WTC11 (cell line): ENCODE data around the gene METTL1. TPM values are rescaled to one million over a fixed set of nuclear protein-coding genes. Genes with fewer than 3 reads are reported as not detected.
A peak's percentile ranks its signal among the peaks of the same experiment; 100 is the strongest.

Experiments
- AR ChIP-seq: fragments of 250-450 bp; sonication (Bioruptor Pico); IDR thresholded peaks from 2 replicates; pipeline ENCODE4 v1.9.0; 2021; ENCODE audit warnings: mild to moderate bottlenecking
- ATF2 ChIP-seq: sonication (generic); formaldehyde crosslinking; IDR thresholded peaks from 2 replicates; pipeline ENCODE4 v1.8.1; 2022; ENCODE audit warnings: low read depth, missing genetic modification reagents, borderline replicate concordance
- CDX4 ChIP-seq: fragments of 250-450 bp; sonication (Bioruptor Pico); IDR thresholded peaks from 2 replicates; pipeline ENCODE4 v1.9.0; 2021; ENCODE audit warnings: moderate library complexity, mild to moderate bottlenecking, inconsistent platforms, borderline replicate concordance
- FOXJ3 ChIP-seq: sonication (generic); formaldehyde crosslinking; IDR thresholded peaks from 2 replicates; pipeline ENCODE4 v1.9.0; 2021; ENCODE audit warnings: missing genetic modification reagents, mild to moderate bottlenecking, borderline replicate concordance
- FOXP4 ChIP-seq: sonication (generic); formaldehyde crosslinking; IDR thresholded peaks from 2 replicates; pipeline ENCODE4 v1.8.0; 2022; ENCODE audit warnings: mild to moderate bottlenecking, missing genetic modification reagents
- GABPB1 ChIP-seq: sonication (generic); formaldehyde crosslinking; IDR thresholded peaks from 2 replicates; pipeline ENCODE4 v1.8.1; 2023; ENCODE audit warnings: mild to moderate bottlenecking, missing genetic modification reagents
- HMGXB4 ChIP-seq: sonication (generic); formaldehyde crosslinking; IDR thresholded peaks from 2 replicates; pipeline ENCODE4 v1.8.1; 2023; ENCODE audit warnings: mild to moderate bottlenecking, moderate library complexity, missing genetic modification reagents
- JAZF1 ChIP-seq: fragments of 250-450 bp; sonication (Bioruptor Pico); IDR thresholded peaks from 2 replicates; pipeline ENCODE4 v1.9.0; 2021; ENCODE audit warnings: moderate library complexity, mild to moderate bottlenecking, inconsistent platforms
- JUN ChIP-seq: sonication (generic); formaldehyde crosslinking; IDR thresholded peaks from 2 replicates; pipeline ENCODE4 v1.8.0; 2023; ENCODE audit warnings: mild to moderate bottlenecking, missing genetic modification reagents
- NFATC4 ChIP-seq: fragments of 250-450 bp; sonication (Bioruptor Pico); IDR thresholded peaks from 2 replicates; pipeline ENCODE4 v1.9.0; 2021; ENCODE audit warnings: mild to moderate bottlenecking
- NR2C2 ChIP-seq: sonication (generic); formaldehyde crosslinking; IDR thresholded peaks from 2 replicates; pipeline ENCODE4 v1.8.0; 2022; ENCODE audit warnings: mild to moderate bottlenecking, missing genetic modification reagents
- PRRX2 ChIP-seq: fragments of 250-450 bp; sonication (Bioruptor Pico); IDR thresholded peaks from 2 replicates; pipeline ENCODE4 v1.8.0; 2021; ENCODE audit warnings: mild to moderate bottlenecking
- SMAD3 ChIP-seq: sonication (generic); formaldehyde crosslinking; IDR thresholded peaks from 2 replicates; pipeline ENCODE4 v1.8.0; 2022; ENCODE audit warnings: missing genetic modification reagents, mild to moderate bottlenecking, borderline replicate concordance
- SOX15 ChIP-seq: fragments of 250-450 bp; sonication (Bioruptor Pico); IDR thresholded peaks from 2 replicates; pipeline ENCODE4 v1.9.0; 2021; ENCODE audit warnings: mild to moderate bottlenecking
- SP1 ChIP-seq: sonication (generic); formaldehyde crosslinking; conservative IDR thresholded peaks from 2 replicates; pipeline ENCODE4 v1.8.1; 2022; ENCODE audit warnings: missing genetic modification reagents
- STAT6 ChIP-seq: sonication (generic); formaldehyde crosslinking; conservative IDR thresholded peaks from 2 replicates; pipeline ENCODE4 v1.8.1; 2023; ENCODE audit warnings: mild to moderate bottlenecking, low read depth, missing genetic modification reagents, moderate library complexity
- TP53 ChIP-seq: sonication (generic); formaldehyde crosslinking; IDR thresholded peaks from 2 replicates; pipeline ENCODE4 v1.8.1; 2023; ENCODE audit warnings: mild to moderate bottlenecking, missing genetic modification reagents
- ZNF219 ChIP-seq: sonication (generic); formaldehyde crosslinking; IDR thresholded peaks from 2 replicates; pipeline ENCODE4 v1.8.0; 2023; ENCODE audit warnings: missing genetic modification reagents, mild to moderate bottlenecking, borderline replicate concordance
- ZNF317 ChIP-seq: sonication (generic); formaldehyde crosslinking; IDR thresholded peaks from 2 replicates; pipeline ENCODE4 v1.8.1; 2023; ENCODE audit warnings: low read depth, mild to moderate bottlenecking, moderate library complexity, missing genetic modification reagents, borderline replicate concordance
- ZNF396 ChIP-seq: fragments of 250-450 bp; sonication (Bioruptor Pico); IDR thresholded peaks from 2 replicates; pipeline ENCODE4 v1.8.0; 2021; ENCODE audit warnings: mild to moderate bottlenecking, moderate library complexity, borderline replicate concordance
- ZNF423 ChIP-seq: fragments of 250-450 bp; sonication (Bioruptor Pico); IDR thresholded peaks from 2 replicates; pipeline ENCODE4 v2.1.2; 2022; ENCODE audit warnings: mild to moderate bottlenecking, moderate library complexity
- ZNF425 ChIP-seq: fragments of 250-450 bp; sonication (Bioruptor Pico); conservative IDR thresholded peaks from 2 replicates; pipeline ENCODE4 v1.9.0; 2021; ENCODE audit warnings: mild to moderate bottlenecking
- total RNA-seq: library from RNA; stranded (reverse); gene quantifications from 3 replicates; pipeline ENCODE4 v1.2.3, GENCODE V29; 2021
- TF ChIP-seq, protein P1 (sequence below): fragments of 250-450 bp; sonication (Bioruptor Pico); IDR thresholded peaks from 2 replicates; pipeline ENCODE4 v1.9.0; 2021; ENCODE audit warnings: mild to moderate bottlenecking
- TF ChIP-seq, protein P2 (sequence below): fragments of 250-450 bp; sonication (Bioruptor Pico); IDR thresholded peaks from 2 replicates; pipeline ENCODE4 v1.8.0; 2021; ENCODE audit warnings: mild to moderate bottlenecking

The METTL1 gene
- total RNA-seq, 1 experiment from 2014 or later: 25.5 TPM

DNA sequence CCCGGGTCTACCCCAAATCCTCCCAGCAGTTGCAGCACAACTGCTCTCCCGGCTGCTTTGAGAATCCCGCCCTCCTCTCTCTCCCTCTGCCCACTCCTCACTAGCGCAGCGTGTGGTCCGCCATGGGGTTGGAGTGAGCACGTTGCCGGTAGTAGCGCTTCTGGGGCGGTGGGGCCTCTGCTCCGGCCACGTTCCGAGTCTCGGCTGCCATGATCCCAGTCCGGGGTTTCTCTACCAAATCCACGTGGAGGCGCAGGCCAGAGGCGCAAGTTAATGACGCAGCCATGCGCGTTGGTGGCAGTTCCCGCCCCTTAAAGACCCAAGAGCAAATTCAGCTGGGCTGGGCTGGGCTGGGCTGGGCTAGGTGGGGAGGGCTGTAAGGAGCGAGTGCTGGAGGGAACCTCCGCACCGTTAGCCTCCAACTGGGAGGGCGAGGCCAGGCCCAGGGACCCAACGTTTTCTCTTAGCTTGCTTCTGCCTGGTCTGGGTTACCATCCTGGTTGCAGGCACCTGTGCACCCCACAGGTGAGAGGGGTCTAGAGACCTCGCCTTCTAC lies at the start of gene METTL1 (continued):
- TF ChIP-seq CDX4: no peak
- no peak for TF ChIP-seq ZNF317 (CRISPR knock-in tag)
- TF ChIP-seq NFATC4 (CRISPR knock-in tag): no peak
- no peak for TF ChIP-seq FOXP4 (CRISPR knock-in tag)
- peak; percentile 58; the same call in 1 of the 2 replicates for TF ChIP-seq AR (CRISPR knock-in tag)
- TF ChIP-seq SMAD3 (CRISPR knock-in tag): no peak; the same call in 1 of the 2 replicates
- TF ChIP-seq, protein P1, sequence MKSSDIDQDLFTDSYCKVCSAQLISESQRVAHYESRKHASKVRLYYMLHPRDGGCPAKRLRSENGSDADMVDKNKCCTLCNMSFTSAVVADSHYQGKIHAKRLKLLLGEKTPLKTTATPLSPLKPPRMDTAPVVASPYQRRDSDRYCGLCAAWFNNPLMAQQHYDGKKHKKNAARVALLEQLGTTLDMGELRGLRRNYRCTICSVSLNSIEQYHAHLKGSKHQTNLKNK: no peak
- TF ChIP-seq, protein P2, sequence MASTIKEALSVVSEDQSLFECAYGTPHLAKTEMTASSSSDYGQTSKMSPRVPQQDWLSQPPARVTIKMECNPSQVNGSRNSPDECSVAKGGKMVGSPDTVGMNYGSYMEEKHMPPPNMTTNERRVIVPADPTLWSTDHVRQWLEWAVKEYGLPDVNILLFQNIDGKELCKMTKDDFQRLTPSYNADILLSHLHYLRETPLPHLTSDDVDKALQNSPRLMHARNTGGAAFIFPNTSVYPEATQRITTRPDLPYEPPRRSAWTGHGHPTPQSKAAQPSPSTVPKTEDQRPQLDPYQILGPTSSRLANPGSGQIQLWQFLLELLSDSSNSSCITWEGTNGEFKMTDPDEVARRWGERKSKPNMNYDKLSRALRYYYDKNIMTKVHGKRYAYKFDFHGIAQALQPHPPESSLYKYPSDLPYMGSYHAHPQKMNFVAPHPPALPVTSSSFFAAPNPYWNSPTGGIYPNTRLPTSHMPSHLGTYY: no peak
- TF ChIP-seq HMGXB4 (CRISPR knock-in tag): no peak
- TF ChIP-seq ZNF219 (CRISPR knock-in tag): no peak
- TF ChIP-seq STAT6 (CRISPR knock-in tag): 0 out of 2 replicates have a peak, but pooled peaks have one; percentile 62
- TF ChIP-seq SOX15 (CRISPR knock-in tag): no peak
- no peak for TF ChIP-seq ZNF425
- TF ChIP-seq PRRX2 (CRISPR knock-in tag): no peak
- no peak for TF ChIP-seq NR2C2 (CRISPR knock-in tag)
- no peak for TF ChIP-seq ZNF423 (CRISPR knock-in tag)
- no peak for TF ChIP-seq JUN (CRISPR knock-in tag)
- TF ChIP-seq FOXJ3 (CRISPR knock-in tag): no peak
- TF ChIP-seq ZNF396 (CRISPR knock-in tag): no peak
- peak; percentile 82 for TF ChIP-seq TP53 (CRISPR knock-in tag)
- TF ChIP-seq ATF2: no peak
- TF ChIP-seq SP1 (CRISPR knock-in tag): peak; percentile 100
- no peak for TF ChIP-seq JAZF1
- TF ChIP-seq GABPB1: peak; percentile 87
